H9 (cell line): ENCODE results near the gene FASTKD3. TPM values are rescaled to one million over a fixed set of nuclear protein-coding genes. Genes with fewer than 3 reads are reported as not detected.

Experiments
- DNase-seq: peaks from one replicate; pipeline ENCODE4 v3.0.0-alpha.2; 2017
- H2AFZ ChIP-seq: one replicate; pipeline ENCODE4 v1.6.1; 2013; ENCODE audit warnings: mild to moderate bottlenecking, low read length, control low read depth, moderate library complexity
- H2AK5ac ChIP-seq: 2 replicates; pipeline ENCODE4 v1.6.1; 2013; ENCODE audit warnings: low read length, control low read depth, mixed read lengths; ENCODE audit not compliant: insufficient read length
- H2BK120ac ChIP-seq: one replicate; pipeline ENCODE4 v1.6.1; 2013; ENCODE audit warnings: low read depth, mild to moderate bottlenecking, low read length, control low read depth, inconsistent platforms; ENCODE audit not compliant: poor library complexity, severe bottlenecking
- H2BK12ac ChIP-seq: 2 replicates; pipeline ENCODE4 v1.6.1; 2013; ENCODE audit warnings: low read length, control low read depth, mixed read lengths, low read depth; ENCODE audit not compliant: insufficient read length
- H2BK15ac ChIP-seq: 2 replicates; pipeline ENCODE4 v1.6.1; 2013; ENCODE audit warnings: low read depth, low read length, control low read depth
- H2BK20ac ChIP-seq: one replicate; pipeline ENCODE4 v1.6.1; 2013; ENCODE audit warnings: low read depth, mild to moderate bottlenecking, low read length, control low read depth, inconsistent platforms; ENCODE audit not compliant: poor library complexity, severe bottlenecking
- H2BK5ac ChIP-seq: 2 replicates; pipeline ENCODE4 v1.6.1; 2013; ENCODE audit warnings: low read length, control low read depth, mixed read lengths; ENCODE audit not compliant: insufficient read length
- H3K14ac ChIP-seq: 2 replicates; pipeline ENCODE4 v1.6.1; 2013; ENCODE audit warnings: low read length, control low read depth; ENCODE audit not compliant: insufficient read depth
- H3K18ac ChIP-seq: 2 replicates; pipeline ENCODE4 v1.6.1; 2013; ENCODE audit warnings: low read depth, mild to moderate bottlenecking, mixed read lengths, low read length, control low read depth; ENCODE audit not compliant: insufficient read length
- H3K23ac ChIP-seq: 2 replicates; pipeline ENCODE4 v1.6.1; 2013; ENCODE audit warnings: low read length, control low read depth, mixed read lengths, low read depth; ENCODE audit not compliant: insufficient read length
- H3K23me2 ChIP-seq: 2 replicates; pipeline ENCODE4 v1.6.1; 2013; ENCODE audit warnings: low read depth, mild to moderate bottlenecking, mixed read lengths, low read length, control low read depth; ENCODE audit not compliant: insufficient read length, poor library complexity, severe bottlenecking
- H3K27ac ChIP-seq: 2 replicates; pipeline ENCODE4 v1.5.1; 2013; ENCODE audit warnings: low read length, control low read depth, mixed read lengths, low read depth; ENCODE audit not compliant: insufficient read length
- H3K27me3 ChIP-seq: 2 replicates; pipeline ENCODE4 v1.6.1; 2013; ENCODE audit warnings: low read length, control low read depth, inconsistent platforms; ENCODE audit not compliant: insufficient read depth
- H3K4ac ChIP-seq: 2 replicates; pipeline ENCODE4 v1.6.1; 2013; ENCODE audit warnings: low read depth, mild to moderate bottlenecking, control low read depth, inconsistent platforms, low read length, moderate library complexity
- H3K4me1 ChIP-seq: 2 replicates; pipeline ENCODE4 v1.6.1; 2013; ENCODE audit warnings: low read length, control low read depth, inconsistent platforms; ENCODE audit not compliant: insufficient read depth
- H3K4me2 ChIP-seq: 2 replicates; pipeline ENCODE4 v1.6.1; 2013; ENCODE audit warnings: low read length, control low read depth, mixed read lengths; ENCODE audit not compliant: insufficient read length, insufficient read depth
- H3K56ac ChIP-seq: 2 replicates; pipeline ENCODE4 v1.6.1; 2013; ENCODE audit warnings: low read depth, mild to moderate bottlenecking, mixed read lengths, low read length, control low read depth; ENCODE audit not compliant: insufficient read length
- H3K79me1 ChIP-seq: 2 replicates; pipeline ENCODE4 v1.6.1; 2013; ENCODE audit warnings: low read depth, mild to moderate bottlenecking, moderate library complexity, low read length, control low read depth, inconsistent platforms; ENCODE audit not compliant: insufficient read depth, poor library complexity, severe bottlenecking
- H3K79me2 ChIP-seq: 2 replicates; pipeline ENCODE4 v1.6.1; 2013; ENCODE audit warnings: low read length, control low read depth, inconsistent platforms; ENCODE audit not compliant: insufficient read depth
- H3K9ac ChIP-seq: 2 replicates; pipeline ENCODE4 v1.6.1; 2013; ENCODE audit warnings: low read length, control low read depth, mixed read lengths; ENCODE audit not compliant: insufficient read length; ENCODE audit errors: extremely low read depth
- H3K9me3 ChIP-seq: one replicate; pipeline ENCODE4 v1.6.1; 2013; ENCODE audit warnings: low read depth, low read length, inconsistent platforms; ENCODE audit not compliant: control insufficient read depth
- H3T11ph ChIP-seq: one replicate; pipeline ENCODE4 v1.6.1; 2013; ENCODE audit warnings: mild to moderate bottlenecking, low read length, control low read depth, inconsistent platforms
- H4K20me1 ChIP-seq: one replicate; pipeline ENCODE4 v1.6.1; 2013; ENCODE audit not compliant: control insufficient read depth, insufficient read length, insufficient read depth
- H4K5ac ChIP-seq: 2 replicates; pipeline ENCODE4 v1.6.1; 2013; ENCODE audit warnings: low read depth, mild to moderate bottlenecking, mixed read lengths, low read length, control low read depth; ENCODE audit not compliant: insufficient read length
- H4K8ac ChIP-seq: replicated peaks from 2 replicates; pipeline ENCODE4 v1.6.1; 2013; ENCODE audit warnings: low read length, control low read depth, mixed read lengths, low read depth; ENCODE audit not compliant: insufficient read length
- H4K91ac ChIP-seq: 2 replicates; pipeline ENCODE4 v1.6.1; 2013; ENCODE audit warnings: low read depth, mild to moderate bottlenecking, moderate library complexity, mixed read lengths, low read length, control low read depth; ENCODE audit not compliant: insufficient read length
- H3K27ac Mint-ChIP-seq, 3 experiments: 2 replicates in 2 of 3; 3 replicates in 1 of 3; pipeline ENCODE4 v1.8.0; 2020 to 2021; ENCODE audit warnings: mixed read lengths in 3 of 3, mild to moderate bottlenecking in 1 of 3, moderate library complexity in 1 of 3
- H3K27me3 Mint-ChIP-seq: 2 replicates; pipeline ENCODE4 v1.8.0; 2021; ENCODE audit warnings: low read depth, mild to moderate bottlenecking, moderate library complexity, mixed read lengths
- H3K36me3 Mint-ChIP-seq, 3 experiments: 2 replicates in 2 of 3; 3 replicates in 1 of 3; pipeline ENCODE4 v1.8.0; 2020 to 2021; ENCODE audit warnings: low read depth in 3 of 3, mixed read lengths in 3 of 3; ENCODE audit not compliant: insufficient read depth in 1 of 3
- H3K4me1 Mint-ChIP-seq, 2 experiments: 2 replicates each; pipeline ENCODE4 v1.8.0; 2020; ENCODE audit warnings: mixed read lengths in 2 of 2
- H3K4me3 Mint-ChIP-seq, 2 experiments: 2 replicates in 1 of 2; 3 replicates in 1 of 2; pipeline ENCODE4 v1.8.0; 2020 to 2021; ENCODE audit warnings: mild to moderate bottlenecking in 2 of 2, mixed read lengths in 2 of 2, moderate library complexity in 1 of 2
- H3K9me3 Mint-ChIP-seq, 2 experiments: 2 replicates in 1 of 2; 3 replicates in 1 of 2; pipeline ENCODE4 v1.8.0; 2020; ENCODE audit warnings: mild to moderate bottlenecking in 2 of 2, mixed read lengths in 2 of 2, moderate library complexity in 1 of 2
- CTCF ChIP-seq: fragments of 200-600 bp; sonication (generic); conservative IDR thresholded peaks from 3 replicates; pipeline ENCODE4 v1.8.0; 2021; ENCODE audit warnings: antibody characterized with exemption, mild to moderate bottlenecking
- WGBS: extraction: QIAGEN DNeasy Blood & Tissue Kit; methylation state at CpG from one replicate; pipeline ENCODE4 v1.1.7; 2013; ENCODE audit warnings: missing lambda C conversion rate, low lambda C conversion rate, mixed read lengths; ENCODE audit not compliant: insufficient read length; ENCODE audit errors: extremely low coverage; 5-methylcytosine and 5-hydroxymethylcytosine counted together
- total RNA-seq: library from RNA; stranded (reverse); gene quantifications from 2 replicates; pipeline ENCODE4 v1.2.1, GENCODE V29; 2021

Gene FASTKD3
- total RNA-seq, 1 experiment from 2014 or later, result 15.0 TPM

GRCh38 chr5:7897014-7897600, 28.3 kb upstream of the FASTKD3 start:
- H3K79me1 ChIP-seq, result no peaks in the 10 kb centered on the region
- no peaks in the 10 kb centered on the region for H3K9me3 ChIP-seq
- no peaks in the 10 kb centered on the region for H3K23me2 ChIP-seq
- H3K79me2 ChIP-seq, result no peaks in the 10 kb centered on the region
- no peak overlapping the region for H2BK5ac ChIP-seq
- no peak overlapping the region for H2BK12ac ChIP-seq
- no peak overlapping the region for H3K14ac ChIP-seq
- H2AFZ ChIP-seq, result no peak overlapping the region
- no peak overlapping the region for H4K8ac ChIP-seq
- no peak overlapping the region for H2BK120ac ChIP-seq
- no peaks in the 10 kb centered on the region for H4K20me1 ChIP-seq
- H3K18ac ChIP-seq, result no peak overlapping the region
- WGBS, result no CpG with 5 or more reads among the region's 5 CpGs
- no peaks in the 10 kb centered on the region for H3K4me1 Mint-ChIP-seq
- no peak overlapping the region for H3K4me3 Mint-ChIP-seq
- peak; percentile 55 for DNase-seq
- H3K9me3 Mint-ChIP-seq, result no peaks in the 10 kb centered on the region
- H3T11ph ChIP-seq, result no peak overlapping the region
- no peak overlapping the region for H3K9ac ChIP-seq
- no peak overlapping the region for H4K5ac ChIP-seq
- H3K36me3 Mint-ChIP-seq, result peaks cover 33 to 84% (median 78%) of the 10 kb centered on the region in 3 experiments
- no peak overlapping the region for H3K23ac ChIP-seq
- H2BK20ac ChIP-seq, result no peak overlapping the region
- no peak overlapping the region for H2BK15ac ChIP-seq
- no peak overlapping the region for H3K4me2 ChIP-seq
- H2AK5ac ChIP-seq, result no peak overlapping the region
- no peaks in the 10 kb centered on the region for H3K27me3 ChIP-seq
- H3K27ac ChIP-seq, result no peak overlapping the region
- H4K91ac ChIP-seq, result no peak overlapping the region
- no peaks in the 10 kb centered on the region for H3K4me1 ChIP-seq
- no peaks in the 10 kb centered on the region for H3K27me3 Mint-ChIP-seq
- H3K4ac ChIP-seq, result no peak overlapping the region
- peak; percentile 69 for TF ChIP-seq CTCF
- H3K56ac ChIP-seq, result no peak overlapping the region
- no peak overlapping the region for H3K27ac Mint-ChIP-seq
